K562 (cell line): Measurements from ENCODE around the gene PPP4C. TPM values are rescaled to one million over a fixed set of nuclear protein-coding genes. Genes with fewer than 3 reads are reported as not detected.

Source experiments
- HDAC2 ChIP-seq: fragments of 450-650 bp; IDR thresholded peaks from 2 replicates; pipeline ENCODE4 v1.6.1; 2016; ENCODE audit warnings: mild to moderate bottlenecking
- LARP7 ChIP-seq: fragments of 450-650 bp; IDR thresholded peaks from 2 replicates; pipeline ENCODE4 v1.6.1; 2016
- MEIS2 ChIP-seq: fragments of 450-650 bp; IDR thresholded peaks from 2 replicates; pipeline ENCODE4 v1.6.1; 2014; ENCODE audit warnings: mild to moderate bottlenecking; ENCODE audit not compliant: partially characterized antibody
- POLR2AphosphoS2 ChIP-seq: IDR thresholded peaks from 2 replicates; pipeline ENCODE4 v1.6.1; 2012; ENCODE audit warnings: low read length, improper control_type of control experiment
- SMARCB1 ChIP-seq: IDR thresholded peaks from 2 replicates; pipeline ENCODE4 v1.6.1; 2011; ENCODE audit warnings: improper control_type of control experiment, low read depth; ENCODE audit not compliant: insufficient read length
- SUPT5H ChIP-seq: fragments of 450-650 bp; IDR thresholded peaks from 2 replicates; pipeline ENCODE4 v1.6.1; 2016
- XRCC5 ChIP-seq: fragments of 200-400 bp; formaldehyde crosslinking; IDR thresholded peaks from 2 replicates; pipeline ENCODE4 v1.6.1; 2017; ENCODE audit warnings: low read depth, mild to moderate bottlenecking, low read length
- YY1 ChIP-seq, 3 experiments: IDR thresholded peaks; 2 replicates each; pipeline ENCODE4 v1.6.1; 2011; ENCODE audit warnings: low read length in 2 of 3, mild to moderate bottlenecking in 2 of 3, moderate library complexity in 2 of 3, borderline replicate concordance in 1 of 3, control low read depth in 1 of 3, low read depth in 1 of 3; ENCODE audit not compliant: insufficient read depth in 3 of 3, insufficient replicate concordance in 2 of 3, control insufficient read depth in 1 of 3, insufficient read length in 1 of 3; ENCODE audit errors: extremely low read depth in 1 of 3
- ZBTB7A ChIP-seq: IDR thresholded peaks from 2 replicates; pipeline ENCODE4 v1.6.1; 2011; ENCODE audit warnings: low read depth, mild to moderate bottlenecking, low read length, moderate library complexity, borderline replicate concordance; ENCODE audit not compliant: control insufficient read depth
- ZNF740 ChIP-seq, 3 experiments: fragments of 200-800 bp in 1 of 3; sonication (Bioruptor generic) in 1 of 3; sonication (generic) in 1 of 3; formaldehyde crosslinking in 1 of 3; IDR thresholded peaks; 2 replicates each; pipeline versions ENCODE4 v1.6.1 to v1.8.0; 2016 to 2022; ENCODE audit warnings: mild to moderate bottlenecking in 2 of 3, missing compliant biosample characterization in 2 of 3, missing genetic modification characterization in 2 of 3, missing genetic modification reagents in 1 of 3
- polyA plus RNA-seq, 8 experiments: library from polyadenylated mRNA; depleted of rRNA in 4 of 8; stranded (reverse) in 5 of 8; unstranded in 3 of 8; fragments of >200 nt; fragmentation: Nextera tagmentation in 2 of 8; fragmentation: Illumina TruSeq in 1 of 8; extraction: Ambion mirVana in 2 of 8; extraction: Trizol in 1 of 8; gene quantifications; 2 replicates each; pipeline versions ENCODE4 v1.2.1 to v1.2.3, GENCODE V29; 2011 to 2014; ENCODE audit warnings: inconsistent platforms in 1 of 8, missing spikeins in 1 of 8
- total RNA-seq, 7 experiments: library from RNA; depleted of rRNA in 6 of 7; stranded (reverse); fragments of >200 nt in 6 of 7; fragmentation: Illumina TruSeq in 2 of 7; extraction: Trizol in 2 of 7; gene quantifications; 2 replicates each; pipeline versions ENCODE4 v1.2.1 to v1.2.3, GENCODE V29; 2011 to 2021; ENCODE audit warnings: low replicate concordance in 1 of 7
- TF ChIP-seq, protein P1 (sequence below), 2 experiments: fragments of 450-650 bp; formaldehyde crosslinking in 1 of 2; IDR thresholded peaks; 2 replicates each; pipeline versions ENCODE4 v1.4.0 to v1.6.1; 2014 to 2020; ENCODE audit warnings: mild to moderate bottlenecking in 2 of 2, borderline replicate concordance in 1 of 2, low read depth in 1 of 2
- TF ChIP-seq, protein P2 (sequence below): sonication (generic); formaldehyde crosslinking; IDR thresholded peaks from 2 replicates; pipeline ENCODE4 v1.9.0; 2022; ENCODE audit warnings: mild to moderate bottlenecking, missing genetic modification reagents
- TF ChIP-seq, protein P3 (sequence below): IDR thresholded peaks from 2 replicates; pipeline ENCODE4 v1.6.1; 2012; ENCODE audit warnings: low read depth, low read length, improper control_type of control experiment, borderline replicate concordance

The PPP4C gene
- total and polyA plus RNA-seq, 9 of the 15 experiments (the other 6 are each of a cell fraction or from before 2014, with no cell fraction given), result 3.5 to 183 (median 131) TPM

DNA sequence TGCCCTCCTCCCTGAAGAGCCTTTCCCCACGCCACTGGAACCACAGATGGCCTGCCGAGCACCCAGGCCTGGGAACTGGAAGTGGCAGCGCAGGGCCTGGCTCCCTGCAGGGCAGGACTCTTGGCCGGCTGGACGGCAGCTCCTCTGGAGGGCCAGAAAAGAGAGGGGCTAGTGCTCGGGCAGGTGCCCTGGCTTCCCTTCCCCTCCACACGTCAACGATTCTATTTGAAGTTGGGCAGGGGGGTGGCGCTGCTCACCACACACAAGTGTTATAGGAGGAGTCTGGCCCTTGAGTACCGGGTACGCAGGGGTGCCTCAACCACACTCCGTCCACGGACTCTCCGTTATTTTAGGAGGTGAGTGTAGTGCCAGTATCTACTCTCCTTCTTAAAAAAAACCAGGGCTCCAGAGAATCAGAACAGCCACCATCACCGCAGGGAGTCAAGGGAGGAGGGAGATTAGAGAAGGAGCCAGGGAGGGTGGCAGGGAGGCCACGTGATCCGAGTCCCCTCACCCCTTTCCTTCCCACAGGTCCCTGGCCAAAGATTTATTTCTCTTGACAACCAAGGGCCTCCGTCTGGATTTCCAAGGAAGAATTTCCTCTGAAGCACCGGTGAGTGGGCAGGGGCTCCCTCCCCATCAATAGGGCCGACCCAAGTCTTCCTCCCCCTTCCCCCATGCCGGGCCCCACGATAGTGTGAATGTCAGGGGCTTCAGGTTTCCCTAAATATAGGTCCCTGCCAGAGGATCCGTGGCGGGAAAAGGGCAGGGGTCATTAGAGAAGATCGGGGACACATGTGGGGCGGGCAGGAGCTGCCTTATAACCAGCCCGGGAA is 11.7 kb upstream of the PPP4C start (continued):
- TF ChIP-seq, protein P1, sequence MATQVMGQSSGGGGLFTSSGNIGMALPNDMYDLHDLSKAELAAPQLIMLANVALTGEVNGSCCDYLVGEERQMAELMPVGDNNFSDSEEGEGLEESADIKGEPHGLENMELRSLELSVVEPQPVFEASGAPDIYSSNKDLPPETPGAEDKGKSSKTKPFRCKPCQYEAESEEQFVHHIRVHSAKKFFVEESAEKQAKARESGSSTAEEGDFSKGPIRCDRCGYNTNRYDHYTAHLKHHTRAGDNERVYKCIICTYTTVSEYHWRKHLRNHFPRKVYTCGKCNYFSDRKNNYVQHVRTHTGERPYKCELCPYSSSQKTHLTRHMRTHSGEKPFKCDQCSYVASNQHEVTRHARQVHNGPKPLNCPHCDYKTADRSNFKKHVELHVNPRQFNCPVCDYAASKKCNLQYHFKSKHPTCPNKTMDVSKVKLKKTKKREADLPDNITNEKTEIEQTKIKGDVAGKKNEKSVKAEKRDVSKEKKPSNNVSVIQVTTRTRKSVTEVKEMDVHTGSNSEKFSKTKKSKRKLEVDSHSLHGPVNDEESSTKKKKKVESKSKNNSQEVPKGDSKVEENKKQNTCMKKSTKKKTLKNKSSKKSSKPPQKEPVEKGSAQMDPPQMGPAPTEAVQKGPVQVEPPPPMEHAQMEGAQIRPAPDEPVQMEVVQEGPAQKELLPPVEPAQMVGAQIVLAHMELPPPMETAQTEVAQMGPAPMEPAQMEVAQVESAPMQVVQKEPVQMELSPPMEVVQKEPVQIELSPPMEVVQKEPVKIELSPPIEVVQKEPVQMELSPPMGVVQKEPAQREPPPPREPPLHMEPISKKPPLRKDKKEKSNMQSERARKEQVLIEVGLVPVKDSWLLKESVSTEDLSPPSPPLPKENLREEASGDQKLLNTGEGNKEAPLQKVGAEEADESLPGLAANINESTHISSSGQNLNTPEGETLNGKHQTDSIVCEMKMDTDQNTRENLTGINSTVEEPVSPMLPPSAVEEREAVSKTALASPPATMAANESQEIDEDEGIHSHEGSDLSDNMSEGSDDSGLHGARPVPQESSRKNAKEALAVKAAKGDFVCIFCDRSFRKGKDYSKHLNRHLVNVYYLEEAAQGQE (IDR thresholded peaks at IDR 0.05; ENCODE audit: borderline replicate concordance), result peak; percentile 37; the same call in 1 of the 2 replicates
- TF ChIP-seq, protein P1 (CRISPR knock-in tag; IDR thresholded peaks at IDR 0.05; ENCODE audit: low read depth), result no peak
- TF ChIP-seq SMARCB1 (no peak), ZBTB7A (0 out of 2 replicates have a peak, but pooled peaks have one; percentile 11), YY1 (IDR thresholded peaks at IDR 0.05; ENCODE audit: borderline replicate concordance in 1 of 3, control insufficient read depth in 1 of 3, extremely low read depth in 1 of 3, insufficient read depth in 3 of 3, insufficient read length in 1 of 3, insufficient replicate concordance in 2 of 3, low read depth in 1 of 3, low read length in 2 of 3) (peak in 1 of 3 experiments; percentile 34), POLR2AphosphoS2 (0 out of 2 replicates have a peak, but pooled peaks have one; percentile 61), HDAC2 (peak; percentile 38; the same call in 1 of the 2 replicates), MEIS2 (peak; percentile 72), XRCC5 (peak; percentile 19; the same call in 1 of the 2 replicates), LARP7 (0 out of 2 replicates have a peak, but pooled peaks have one; percentile 21), ZNF740 (CRISPR knock-in tag; IDR thresholded peaks at IDR 0.05) (0 out of 2 replicates have a peak, but pooled peaks have one; percentile 50), ZNF740 (tag; IDR thresholded peaks at IDR 0.05) (no peak), SUPT5H (peak; percentile 47)
- TF ChIP-seq, protein P2, sequence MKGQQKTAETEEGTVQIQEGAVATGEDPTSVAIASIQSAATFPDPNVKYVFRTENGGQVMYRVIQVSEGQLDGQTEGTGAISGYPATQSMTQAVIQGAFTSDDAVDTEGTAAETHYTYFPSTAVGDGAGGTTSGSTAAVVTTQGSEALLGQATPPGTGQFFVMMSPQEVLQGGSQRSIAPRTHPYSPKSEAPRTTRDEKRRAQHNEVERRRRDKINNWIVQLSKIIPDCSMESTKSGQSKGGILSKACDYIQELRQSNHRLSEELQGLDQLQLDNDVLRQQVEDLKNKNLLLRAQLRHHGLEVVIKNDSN (CRISPR knock-in tag), result peak; percentile 79
- TF ChIP-seq, protein P3, sequence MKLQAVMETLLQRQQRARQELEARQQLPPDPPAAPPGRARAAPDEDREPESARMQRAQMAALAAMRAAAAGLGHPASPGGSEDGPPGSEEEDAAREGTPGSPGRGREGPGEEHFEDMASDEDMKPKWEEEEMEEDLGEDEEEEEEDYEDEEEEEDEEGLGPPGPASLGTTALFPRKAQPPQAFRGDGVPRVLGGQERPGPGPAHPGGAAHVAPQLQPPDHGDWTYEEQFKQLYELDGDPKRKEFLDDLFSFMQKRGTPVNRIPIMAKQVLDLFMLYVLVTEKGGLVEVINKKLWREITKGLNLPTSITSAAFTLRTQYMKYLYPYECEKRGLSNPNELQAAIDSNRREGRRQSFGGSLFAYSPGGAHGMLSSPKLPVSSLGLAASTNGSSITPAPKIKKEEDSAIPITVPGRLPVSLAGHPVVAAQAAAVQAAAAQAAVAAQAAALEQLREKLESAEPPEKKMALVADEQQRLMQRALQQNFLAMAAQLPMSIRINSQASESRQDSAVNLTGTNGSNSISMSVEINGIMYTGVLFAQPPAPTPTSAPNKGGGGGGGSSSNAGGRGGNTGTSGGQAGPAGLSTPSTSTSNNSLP, result no peak
